ENCODE data around the gene NDUFS7.

NDUFS7 gene

GRCh38 chr19:1357531-1358109 lies 26.1 kb upstream of the NDUFS7 start:
- no peak overlapping the region for H3K9ac ChIP-seq (ENCODE audit: low read length)
- no peak overlapping the region for H3K4me3 ChIP-seq (ENCODE audit: low read length)
- peaks cover 3% of the 10 kb centered on the region for H3K36me3 ChIP-seq (ENCODE audit: control insufficient read depth, insufficient read depth, low read length)
- H3K4me1 ChIP-seq (ENCODE audit: control insufficient read depth, insufficient read depth, low read length): peaks cover 16% of the 10 kb centered on the region
- H3K27me3 ChIP-seq (ENCODE audit: control insufficient read depth, insufficient read depth, low read length): no peaks in the 10 kb centered on the region
- no peaks in the 10 kb centered on the region for H3K9me3 ChIP-seq (ENCODE audit: control insufficient read depth, low read length)

- H3K36me3 ChIP-seq (ENCODE audit: control insufficient read depth, insufficient read depth, low read length): peaks cover 3% of the 10 kb centered on the region
- no peaks in the 10 kb centered on the region for H3K9me3 ChIP-seq (ENCODE audit: control insufficient read depth, low read length)
- no peaks in the 10 kb centered on the region for H3K27me3 ChIP-seq (ENCODE audit: control insufficient read depth, insufficient read depth, low read length)
- peaks cover 10% of the 10 kb centered on the region for H3K4me1 ChIP-seq (ENCODE audit: control insufficient read depth, insufficient read depth, low read length)
- H3K9ac ChIP-seq (ENCODE audit: low read length): no peak overlapping the region
- no peak overlapping the region for H3K4me3 ChIP-seq (ENCODE audit: low read length)
These were observed 23.4 kb upstream of the NDUFS7 start for GRCh38 chr19:1360126-1360817.

GRCh38 chr19:1360818-1361461 lies 22.8 kb upstream of the NDUFS7 start:
- Histone ChIP-seq H3K9me3 (ENCODE audit: control insufficient read depth, low read length) (no peaks in the 10 kb centered on the region), H3K4me3 (ENCODE audit: low read length) (no peak overlapping the region), H3K4me1 (ENCODE audit: control insufficient read depth, insufficient read depth, low read length) (peaks cover 4% of the 10 kb centered on the region), H3K36me3 (ENCODE audit: control insufficient read depth, insufficient read depth, low read length) (peaks cover 3% of the 10 kb centered on the region), H3K9ac (ENCODE audit: low read length) (no peak overlapping the region), H3K27me3 (ENCODE audit: control insufficient read depth, insufficient read depth, low read length) (no peaks in the 10 kb centered on the region)

GRCh38 chr19:1361601-1362386 lies 21.9 kb upstream of the NDUFS7 start:
- Histone ChIP-seq H3K4me1 (ENCODE audit: control insufficient read depth, insufficient read depth, low read length) (no peaks in the 10 kb centered on the region), H3K27me3 (ENCODE audit: control insufficient read depth, insufficient read depth, low read length) (no peaks in the 10 kb centered on the region), H3K36me3 (ENCODE audit: control insufficient read depth, insufficient read depth, low read length) (peaks cover 3% of the 10 kb centered on the region), H3K9me3 (ENCODE audit: control insufficient read depth, low read length) (no peaks in the 10 kb centered on the region), H3K9ac (ENCODE audit: low read length) (no peak overlapping the region), H3K4me3 (ENCODE audit: low read length) (no peak overlapping the region)

- Histone ChIP-seq H3K9me3 (ENCODE audit: control insufficient read depth, low read length) (no peaks in the 10 kb centered on the region), H3K4me3 (ENCODE audit: low read length) (no peak overlapping the region), H3K4me1 (ENCODE audit: control insufficient read depth, insufficient read depth, low read length) (no peaks in the 10 kb centered on the region), H3K9ac (ENCODE audit: low read length) (no peak overlapping the region), H3K27me3 (ENCODE audit: control insufficient read depth, insufficient read depth, low read length) (no peaks in the 10 kb centered on the region), H3K36me3 (ENCODE audit: control insufficient read depth, insufficient read depth, low read length) (peaks cover 3% of the 10 kb centered on the region)
These were observed 21.1 kb upstream of the NDUFS7 start for GRCh38 chr19:1362387-1363257.

- Histone ChIP-seq H3K9me3 (ENCODE audit: control insufficient read depth, low read length) (no peaks in the 10 kb centered on the region), H3K9ac (ENCODE audit: low read length) (no peak overlapping the region), H3K4me3 (ENCODE audit: low read length) (no peak overlapping the region), H3K27me3 (ENCODE audit: control insufficient read depth, insufficient read depth, low read length) (no peaks in the 10 kb centered on the region), H3K4me1 (ENCODE audit: control insufficient read depth, insufficient read depth, low read length) (no peaks in the 10 kb centered on the region), H3K36me3 (ENCODE audit: control insufficient read depth, insufficient read depth, low read length) (peaks cover 3% of the 10 kb centered on the region)
These were observed 20.1 kb upstream of the NDUFS7 start for GRCh38 chr19:1363599-1363998.

GRCh38 chr19:1364070-1364704 lies 19.5 kb upstream of the NDUFS7 start:
- H3K27me3 ChIP-seq (ENCODE audit: control insufficient read depth, insufficient read depth, low read length): no peaks in the 10 kb centered on the region
- no peaks in the 10 kb centered on the region for H3K4me1 ChIP-seq (ENCODE audit: control insufficient read depth, insufficient read depth, low read length)
- no peak overlapping the region for H3K4me3 ChIP-seq (ENCODE audit: low read length)
- H3K36me3 ChIP-seq (ENCODE audit: control insufficient read depth, insufficient read depth, low read length): peaks cover 1% of the 10 kb centered on the region
- no peak overlapping the region for H3K9ac ChIP-seq (ENCODE audit: low read length)
- no peaks in the 10 kb centered on the region for H3K9me3 ChIP-seq (ENCODE audit: control insufficient read depth, low read length)

- Histone ChIP-seq H3K4me3 (ENCODE audit: low read length) (no peak overlapping the region), H3K9me3 (ENCODE audit: control insufficient read depth, low read length) (no peaks in the 10 kb centered on the region), H3K36me3 (ENCODE audit: control insufficient read depth, insufficient read depth, low read length) (no peaks in the 10 kb centered on the region), H3K9ac (ENCODE audit: low read length) (no peak overlapping the region), H3K27me3 (ENCODE audit: control insufficient read depth, insufficient read depth, low read length) (no peaks in the 10 kb centered on the region), H3K4me1 (ENCODE audit: control insufficient read depth, insufficient read depth, low read length) (no peaks in the 10 kb centered on the region)
These were observed 18.1 kb upstream of the NDUFS7 start for GRCh38 chr19:1365319-1366269.

- Histone ChIP-seq H3K27me3 (ENCODE audit: control insufficient read depth, insufficient read depth, low read length) (no peaks in the 10 kb centered on the region), H3K4me3 (ENCODE audit: low read length) (no peak overlapping the region), H3K9ac (ENCODE audit: low read length) (no peak overlapping the region), H3K9me3 (ENCODE audit: control insufficient read depth, low read length) (no peaks in the 10 kb centered on the region), H3K36me3 (ENCODE audit: control insufficient read depth, insufficient read depth, low read length) (no peaks in the 10 kb centered on the region), H3K4me1 (ENCODE audit: control insufficient read depth, insufficient read depth, low read length) (no peaks in the 10 kb centered on the region)
These were observed 17.4 kb upstream of the NDUFS7 start for GRCh38 chr19:1366296-1366695.
